ENCODE results near the gene WFDC2. TPM values are rescaled to one million over a fixed set of nuclear protein-coding genes. Genes with fewer than 3 reads are reported as not detected.

WFDC2 gene
- total RNA-seq, 4 donors from 2014 or later, result 2.1 to 2.6 TPM; not detected in 2

DNA sequence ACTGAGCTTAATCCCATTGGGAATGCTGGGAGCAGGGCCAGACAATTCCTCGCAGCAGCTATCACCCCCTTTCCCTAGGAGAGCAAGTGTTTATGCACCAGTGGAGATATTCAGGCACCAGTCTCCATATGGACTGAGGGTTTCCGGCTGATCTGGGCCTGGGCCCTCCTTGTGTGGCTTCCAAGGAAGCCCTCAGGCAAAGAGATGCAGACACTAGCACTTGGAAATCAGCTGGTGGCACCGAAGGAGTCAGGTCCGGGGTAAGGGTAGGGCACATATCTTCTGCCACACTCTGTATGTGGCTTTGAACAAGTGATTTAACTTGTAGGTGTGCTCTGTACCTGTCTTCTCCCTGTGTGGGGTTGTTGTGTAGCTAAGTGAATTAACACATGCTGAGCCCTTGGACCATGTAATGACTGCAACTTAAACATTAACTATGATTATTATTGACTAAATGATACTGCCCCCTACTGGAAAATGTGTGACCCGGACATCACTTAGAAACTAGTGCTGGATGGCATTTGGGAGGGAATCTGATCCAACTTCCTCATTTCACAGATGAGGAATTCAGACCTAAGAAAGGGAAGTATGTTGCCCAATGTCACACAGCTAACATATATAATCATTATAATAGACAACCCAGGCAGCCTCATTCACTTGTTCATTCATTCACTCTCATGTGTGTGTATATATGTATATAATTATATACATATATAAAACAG is 19.3 kb upstream of the WFDC2 start:
- Histone ChIP-seq H3K9me3 (no peaks in the 10 kb centered on the region), H3K27me3 (no peaks in the 10 kb centered on the region), H3K27ac (replicated peaks in 1 of 4) (peak overlapping the region in 3 of 4 donors; percentile 12 to 55 (median 41)), H3K4me3 (no peak overlapping the region), H3K4me1 (peaks cover 0 to 25% (median 16%) of the 10 kb centered on the region in 4 donors), H3K36me3 (no peaks in the 10 kb centered on the region)
- 71% methylated on average over 5 of the region's 5 CpGs for WGBS
- no peak for DNase-seq (ENCODE audit: extremely low spot score)
- intact Hi-C loops (cut with DNase I), result no loop called here
- TF ChIP-seq, protein P1, sequence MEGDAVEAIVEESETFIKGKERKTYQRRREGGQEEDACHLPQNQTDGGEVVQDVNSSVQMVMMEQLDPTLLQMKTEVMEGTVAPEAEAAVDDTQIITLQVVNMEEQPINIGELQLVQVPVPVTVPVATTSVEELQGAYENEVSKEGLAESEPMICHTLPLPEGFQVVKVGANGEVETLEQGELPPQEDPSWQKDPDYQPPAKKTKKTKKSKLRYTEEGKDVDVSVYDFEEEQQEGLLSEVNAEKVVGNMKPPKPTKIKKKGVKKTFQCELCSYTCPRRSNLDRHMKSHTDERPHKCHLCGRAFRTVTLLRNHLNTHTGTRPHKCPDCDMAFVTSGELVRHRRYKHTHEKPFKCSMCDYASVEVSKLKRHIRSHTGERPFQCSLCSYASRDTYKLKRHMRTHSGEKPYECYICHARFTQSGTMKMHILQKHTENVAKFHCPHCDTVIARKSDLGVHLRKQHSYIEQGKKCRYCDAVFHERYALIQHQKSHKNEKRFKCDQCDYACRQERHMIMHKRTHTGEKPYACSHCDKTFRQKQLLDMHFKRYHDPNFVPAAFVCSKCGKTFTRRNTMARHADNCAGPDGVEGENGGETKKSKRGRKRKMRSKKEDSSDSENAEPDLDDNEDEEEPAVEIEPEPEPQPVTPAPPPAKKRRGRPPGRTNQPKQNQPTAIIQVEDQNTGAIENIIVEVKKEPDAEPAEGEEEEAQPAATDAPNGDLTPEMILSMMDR (IDR thresholded peaks at IDR 0.05), result peak; percentile 33 to 61 (median 42)
- TF ChIP-seq POLR2AphosphoS5 (IDR thresholded peaks at IDR 0.05) (no peak), EP300 (IDR thresholded peaks at IDR 0.05) (no peak)

DNA sequence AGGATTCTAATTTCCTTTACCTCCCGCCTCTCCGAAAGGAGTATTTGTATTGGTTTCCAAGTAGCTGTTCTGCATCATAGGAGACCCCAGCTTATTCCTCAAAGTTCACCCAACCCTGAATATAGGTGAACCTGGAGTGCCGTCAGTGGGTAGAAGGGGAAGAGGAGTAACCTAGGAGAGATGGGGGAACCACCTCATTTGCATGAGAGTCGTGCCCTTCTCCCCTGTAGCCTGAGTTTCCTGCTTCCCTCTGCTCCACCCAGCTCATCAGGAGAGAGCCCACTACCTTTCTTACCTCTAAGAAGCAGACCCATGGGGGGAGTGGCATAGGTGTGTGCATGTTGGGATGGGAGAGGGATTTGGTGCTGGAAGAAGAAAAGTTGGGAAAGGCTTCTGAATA is 17.3 kb upstream of the WFDC2 start:
- H3K27me3 ChIP-seq, result no peaks in the 10 kb centered on the region
- no peaks in the 10 kb centered on the region for H3K36me3 ChIP-seq
- H3K9me3 ChIP-seq, result no peaks in the 10 kb centered on the region
- peaks cover 0 to 25% (median 16%) of the 10 kb centered on the region in 4 donors for H3K4me1 ChIP-seq
- DNase-seq (ENCODE audit: extremely low spot score), result no peak
- no peak overlapping the region for H3K4me3 ChIP-seq
- H3K27ac ChIP-seq (replicated peaks in 1 of 4), result no peak overlapping the region
- TF ChIP-seq POLR2AphosphoS5 (IDR thresholded peaks at IDR 0.05) (no peak), EP300 (IDR thresholded peaks at IDR 0.05) (no peak), POLR2A (IDR thresholded peaks at IDR 0.05; ENCODE audit: low read depth) (no peak)
- TF ChIP-seq, protein P1 (IDR thresholded peaks at IDR 0.05), result no peak
- WGBS, result 74% methylated on average over 4 of the region's 4 CpGs
- intact Hi-C loops (cut with DNase I), result no loop called here

DNA sequence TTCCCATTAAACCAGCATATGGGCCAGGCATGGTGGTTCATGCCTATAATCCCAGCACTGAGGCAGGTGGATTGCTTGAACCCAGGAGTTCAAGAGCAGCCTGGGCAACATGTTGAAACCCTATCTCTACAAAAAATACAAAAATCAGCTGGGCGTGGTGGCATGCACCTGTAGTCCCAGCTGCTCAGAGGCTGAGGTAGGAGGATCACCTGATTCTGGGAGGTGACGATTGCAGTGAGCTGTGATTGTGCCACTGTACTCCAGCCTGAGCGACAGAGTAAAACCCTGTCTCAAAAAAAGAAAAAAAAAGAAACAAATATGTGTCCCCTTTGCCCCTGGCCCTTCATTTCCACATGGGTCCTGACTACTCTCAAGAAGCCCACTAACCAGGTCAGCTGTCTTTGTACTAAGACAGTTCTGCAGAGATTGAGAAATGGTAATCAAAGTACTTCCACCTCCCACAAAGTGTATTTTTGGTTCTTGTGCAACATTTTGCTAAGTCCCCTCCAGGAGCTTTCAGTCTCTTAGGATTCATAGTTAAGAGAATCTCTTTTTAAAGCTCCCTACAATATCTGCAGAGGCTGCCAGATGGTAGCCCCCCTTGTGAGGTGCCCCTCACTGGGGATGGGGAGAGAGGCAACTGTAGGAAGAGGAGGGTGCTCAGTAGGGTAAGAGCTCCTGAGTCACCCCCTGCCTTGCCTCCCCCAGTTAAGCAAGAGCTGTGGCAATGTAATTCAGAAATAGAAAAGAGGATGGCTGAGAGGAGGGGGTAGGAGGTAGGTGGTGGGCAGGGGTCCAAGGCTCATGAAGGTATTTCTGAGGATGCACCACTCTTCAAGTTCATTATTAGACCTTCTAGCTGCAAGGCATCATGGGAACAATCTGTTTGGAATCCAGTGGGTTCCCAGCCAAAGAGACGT is 16.5 kb upstream of the WFDC2 start:
- WGBS, result 66% methylated on average over 4 of the region's 4 CpGs
- Histone ChIP-seq H3K27ac (replicated peaks in 1 of 4) (no peak overlapping the region), H3K9me3 (no peaks in the 10 kb centered on the region), H3K4me1 (peaks cover 0 to 25% (median 15%) of the 10 kb centered on the region in 4 donors), H3K4me3 (no peak overlapping the region), H3K27me3 (no peaks in the 10 kb centered on the region), H3K36me3 (no peaks in the 10 kb centered on the region)
- TF ChIP-seq, protein P1 (IDR thresholded peaks at IDR 0.05), result no peak
- TF ChIP-seq POLR2A (IDR thresholded peaks at IDR 0.05; ENCODE audit: low read depth) (no peak), POLR2AphosphoS5 (IDR thresholded peaks at IDR 0.05) (no peak), EP300 (IDR thresholded peaks at IDR 0.05) (no peak)
- DNase-seq (ENCODE audit: extremely low spot score), result no peak
- intact Hi-C loops (cut with DNase I), result no loop called here

DNA sequence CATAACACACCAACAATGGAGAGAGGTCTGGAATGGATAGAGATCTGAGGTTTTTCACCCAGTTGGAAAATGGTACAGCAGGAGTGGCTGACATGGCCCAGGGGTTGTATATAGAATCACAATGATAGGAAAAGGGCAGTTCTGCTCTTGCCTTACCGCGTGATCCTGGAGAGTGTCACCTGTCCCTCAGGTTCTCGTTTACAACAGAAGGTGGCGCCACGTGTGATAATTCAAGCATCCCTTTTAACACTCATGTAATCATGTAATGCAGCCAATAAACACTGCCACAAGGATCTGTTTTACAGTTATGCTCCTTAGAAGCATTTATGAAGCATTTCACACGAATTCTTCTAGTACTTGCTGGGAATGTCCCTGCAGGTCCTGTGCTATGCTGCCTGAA is 12.9 kb upstream of the WFDC2 start:
- TF ChIP-seq EP300 (IDR thresholded peaks at IDR 0.05), result no peak
- TF ChIP-seq, protein P1 (IDR thresholded peaks at IDR 0.05), result peak in 1 of 3 experiments; percentile 6
- H3K27me3 ChIP-seq, result no peaks in the 10 kb centered on the region
- no peak overlapping the region for H3K27ac ChIP-seq (replicated peaks in 1 of 4)
- no peaks in the 10 kb centered on the region for H3K4me1 ChIP-seq
- H3K9me3 ChIP-seq, result no peaks in the 10 kb centered on the region
- H3K36me3 ChIP-seq, result no peaks in the 10 kb centered on the region
- 23% methylated on average over 6 of the region's 6 CpGs for WGBS
- no peak overlapping the region for H3K4me3 ChIP-seq
- intact Hi-C loops (cut with DNase I), result no loop called here
- no peak for DNase-seq (ENCODE audit: extremely low spot score)
